Esophagus muscularis mucosa (tissue), 4 donors: ENCODE results near the gene FRY. TPM values are rescaled to one million over a fixed set of nuclear protein-coding genes. Genes with fewer than 3 reads are reported as not detected.
"Not testable (repeated sequence)": the region's sequence is repeated elsewhere in the genome, so short reads cannot be mapped to it uniquely, and the experiment has no call there.

ENCODE experiments used
- DNase-seq: peaks from one replicate; pipeline ENCODE4 v3.0.0-alpha.2; 2017; ENCODE audit errors: extremely low spot score
- H3K27ac ChIP-seq, 4 donors: fragments of 200-600 bp; sonication (generic); replicated peaks in 1 of 4; 1 replicate in 3 of 4; 2 replicates in 1 of 4; pipeline ENCODE4 v1.5.1; 2016 to 2019; ENCODE audit warnings: mild to moderate bottlenecking in 1 of 4
- H3K27me3 ChIP-seq, 4 donors: fragments of 200-600 bp; sonication (generic); one replicate each; pipeline versions ENCODE4 v1.5.1 to v1.6.0; 2016 to 2019
- H3K36me3 ChIP-seq, 4 donors: fragments of 200-600 bp; sonication (generic); one replicate each; pipeline ENCODE4 v1.5.1; 2016 to 2019
- H3K4me1 ChIP-seq, 4 donors: fragments of 200-600 bp; sonication (generic); one replicate each; pipeline ENCODE4 v1.5.1; 2016 to 2019
- H3K4me3 ChIP-seq, 4 donors: fragments of 200-600 bp; sonication (generic); 1 replicate in 2 of 4; 2 replicates in 2 of 4; pipeline ENCODE4 v1.5.1; 2016 to 2019; ENCODE audit warnings: mild to moderate bottlenecking in 4 of 4, moderate library complexity in 1 of 4
- H3K9me3 ChIP-seq, 4 donors: fragments of 200-600 bp; sonication (generic); 1 replicate in 3 of 4; 2 replicates in 1 of 4; pipeline ENCODE4 v1.5.1; 2016 to 2019
- EP300 ChIP-seq: sonication (generic); formaldehyde crosslinking; IDR thresholded peaks from one replicate; pipeline ENCODE4 v1.6.1; 2017; ENCODE audit warnings: antibody characterized with exemption
- POLR2A ChIP-seq: fragments of 450-650 bp; IDR thresholded peaks from one replicate; pipeline ENCODE4 v1.6.1; 2017; ENCODE audit warnings: antibody characterized with exemption, moderate library complexity, mild to moderate bottlenecking, low read depth
- POLR2AphosphoS5 ChIP-seq, 2 donors: sonication (generic); formaldehyde crosslinking; IDR thresholded peaks; one replicate each; pipeline ENCODE4 v1.6.1; 2017; ENCODE audit warnings: antibody characterized with exemption in 2 of 2
- WGBS: methylation state at CpG from one replicate; pipeline ENCODE4 v1.1.5; 2018; 5-methylcytosine and 5-hydroxymethylcytosine counted together
- intact Hi-C: fragments of 100-400 bp; cut with DNase I; formaldehyde crosslinking; loops from one replicate; pipeline ENCODE4 v1.15.1; 2023
- total RNA-seq, 4 donors: library from RNA; depleted of rRNA; stranded (reverse); fragments of >200 nt; gene quantifications; one replicate each; pipeline versions ENCODE4 v1.1.0 to v1.2.1, GENCODE V29; 2016
- TF ChIP-seq, protein P1 (sequence below), 3 experiments: fragments of 200-600 bp in 2 of 3; fragments of 450-650 bp in 1 of 3; sonication (generic) in 2 of 3; IDR thresholded peaks; one replicate each; pipeline ENCODE4 v1.5.1; 2017 to 2019; ENCODE audit warnings: antibody characterized with exemption in 3 of 3, mild to moderate bottlenecking in 2 of 3, moderate library complexity in 1 of 3

Gene FRY
- 100 to 1,000 TPM; 104 to 276 (median 135) TPM for total RNA-seq

DNA sequence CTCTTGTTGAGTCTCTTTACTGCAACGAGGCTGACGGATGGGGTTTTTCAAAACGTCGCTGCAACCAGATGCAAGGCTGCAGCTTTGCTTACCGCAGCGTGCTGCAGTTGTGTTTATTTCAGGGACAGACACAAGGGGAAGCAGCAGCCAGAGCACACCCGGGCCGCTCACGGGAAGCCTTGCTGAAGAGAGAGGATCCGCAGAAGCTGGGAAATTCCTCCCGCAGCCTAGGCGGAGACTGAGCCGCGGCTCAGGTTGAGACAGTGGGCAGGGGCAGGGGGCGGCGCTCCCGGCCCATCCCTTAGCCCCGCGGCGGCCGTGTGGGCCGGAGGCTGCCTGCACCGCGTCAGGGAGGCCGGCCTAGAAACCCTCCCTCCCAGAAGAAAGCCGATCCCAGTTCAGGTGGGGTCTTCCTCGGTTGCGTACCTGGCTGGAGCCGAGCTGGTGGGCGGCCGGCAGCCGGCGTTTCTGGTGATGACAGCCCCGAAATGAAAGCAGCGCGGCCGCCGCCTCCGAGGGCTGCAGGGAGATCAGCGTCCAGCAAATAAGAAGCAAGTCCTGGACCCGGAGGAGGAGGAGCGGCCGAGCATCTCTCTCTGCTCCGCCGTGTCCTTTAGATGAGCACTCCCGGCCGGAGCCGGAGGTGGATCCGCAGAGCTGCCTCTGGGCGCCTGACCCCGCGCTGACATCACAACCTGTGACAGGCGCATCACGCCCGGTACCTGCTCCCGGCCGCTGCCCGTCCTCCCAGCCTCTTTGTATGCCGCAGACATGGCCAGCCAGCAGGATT, at the start of gene FRY:
FRY (plus strand) TSS at position 750 of the 790 bp plus-strand sequence; CDS start at position 772, 22 bp downstream.
- DNase-seq: peak; percentile 93
- Histone ChIP-seq H3K36me3 (no peaks in the 10 kb centered on the region), H3K27ac (peak within 1 kb of the TSS; percentile 83 to 90 (median 88)), H3K4me1 (peaks cover 13 to 29% (median 23%) of the 10 kb centered on the region in 4 donors), H3K27me3 (no peaks in the 10 kb centered on the region), H3K9me3 (no peaks in the 10 kb centered on the region), H3K4me3 (peak within 1 kb of the TSS; percentile 75 to 85 (median 78))
- TF ChIP-seq POLR2A (no peak), POLR2AphosphoS5 (IDR thresholded peaks at IDR 0.05) (peak; percentile 70 to 71)
- TF ChIP-seq, protein P1, sequence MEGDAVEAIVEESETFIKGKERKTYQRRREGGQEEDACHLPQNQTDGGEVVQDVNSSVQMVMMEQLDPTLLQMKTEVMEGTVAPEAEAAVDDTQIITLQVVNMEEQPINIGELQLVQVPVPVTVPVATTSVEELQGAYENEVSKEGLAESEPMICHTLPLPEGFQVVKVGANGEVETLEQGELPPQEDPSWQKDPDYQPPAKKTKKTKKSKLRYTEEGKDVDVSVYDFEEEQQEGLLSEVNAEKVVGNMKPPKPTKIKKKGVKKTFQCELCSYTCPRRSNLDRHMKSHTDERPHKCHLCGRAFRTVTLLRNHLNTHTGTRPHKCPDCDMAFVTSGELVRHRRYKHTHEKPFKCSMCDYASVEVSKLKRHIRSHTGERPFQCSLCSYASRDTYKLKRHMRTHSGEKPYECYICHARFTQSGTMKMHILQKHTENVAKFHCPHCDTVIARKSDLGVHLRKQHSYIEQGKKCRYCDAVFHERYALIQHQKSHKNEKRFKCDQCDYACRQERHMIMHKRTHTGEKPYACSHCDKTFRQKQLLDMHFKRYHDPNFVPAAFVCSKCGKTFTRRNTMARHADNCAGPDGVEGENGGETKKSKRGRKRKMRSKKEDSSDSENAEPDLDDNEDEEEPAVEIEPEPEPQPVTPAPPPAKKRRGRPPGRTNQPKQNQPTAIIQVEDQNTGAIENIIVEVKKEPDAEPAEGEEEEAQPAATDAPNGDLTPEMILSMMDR (IDR thresholded peaks at IDR 0.05): peak in 2 of 3 experiments; percentile 9 to 17
- intact Hi-C loops: loop anchor here (10.0 kb wide), 1 partner anchor 124 kb away; no protein-coding TSS in a partner anchor
- WGBS: under 1% methylated on average over 25 of the region's 59 CpGs

DNA sequence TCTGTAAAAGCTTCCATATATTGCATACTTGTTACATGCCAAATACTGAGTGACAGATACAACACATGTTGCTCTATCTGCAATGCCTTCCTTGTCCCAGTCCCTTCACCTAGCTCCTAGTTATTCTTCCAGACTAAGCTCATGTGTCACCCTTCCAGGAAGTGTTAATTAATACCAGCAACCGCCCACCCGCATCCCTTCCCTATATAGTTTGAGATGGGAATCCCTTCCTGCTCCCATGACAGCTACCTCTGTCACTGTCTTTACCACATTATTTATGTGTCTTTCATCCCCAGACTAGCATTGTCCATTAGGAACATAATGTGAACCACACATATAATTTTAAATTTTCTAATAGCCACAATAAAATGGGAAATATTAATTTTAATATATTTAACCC, 49.5 kb upstream of the FRY start:
- intact Hi-C loops: no loop called here
- no peaks in the 10 kb centered on the region for H3K4me1 ChIP-seq
- TF ChIP-seq POLR2A (no peak), POLR2AphosphoS5 (IDR thresholded peaks at IDR 0.05) (no peak), EP300 (no peak)
- TF ChIP-seq, protein P1 (IDR thresholded peaks at IDR 0.05): no peak
- no peaks in the 10 kb centered on the region for H3K9me3 ChIP-seq
- H3K4me3 ChIP-seq: no peak overlapping the region
- no peaks in the 10 kb centered on the region for H3K27me3 ChIP-seq
- H3K36me3 ChIP-seq: no peaks in the 10 kb centered on the region
- DNase-seq: no peak
- WGBS: 78% methylated on average over 2 of the region's 2 CpGs
- H3K27ac ChIP-seq: no peak overlapping the region

DNA sequence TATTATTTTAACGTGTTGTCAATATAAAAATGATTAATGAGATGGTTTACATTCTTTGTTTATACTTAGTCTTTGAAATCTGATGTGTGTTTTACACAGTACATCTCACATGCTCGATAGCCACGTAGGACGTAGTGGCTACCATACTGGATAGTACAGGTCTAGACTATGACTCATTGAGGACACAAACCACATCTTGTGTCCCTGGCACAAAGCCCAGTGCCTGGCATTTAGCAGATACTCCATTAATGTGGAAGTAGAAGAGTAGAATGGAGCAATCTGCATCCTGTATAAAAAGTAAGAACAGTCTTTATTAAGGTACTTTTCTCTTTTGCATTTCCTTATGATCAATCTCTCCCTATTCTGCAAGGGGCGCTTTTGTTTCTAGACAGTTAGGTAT, 49.0 kb upstream of the FRY start:
- 62% methylated on average over 5 of the region's 5 CpGs for WGBS
- Histone ChIP-seq H3K9me3 (no peaks in the 10 kb centered on the region), H3K36me3 (no peaks in the 10 kb centered on the region), H3K27me3 (no peaks in the 10 kb centered on the region), H3K4me3 (no peak overlapping the region), H3K27ac (no peak overlapping the region), H3K4me1 (no peaks in the 10 kb centered on the region)
- intact Hi-C loops: no loop called here
- DNase-seq: no peak
- no peak for TF ChIP-seq POLR2A
- no peak for TF ChIP-seq POLR2AphosphoS5 (IDR thresholded peaks at IDR 0.05)
- TF ChIP-seq, protein P1 (IDR thresholded peaks at IDR 0.05): no peak
- no peak for TF ChIP-seq EP300

DNA sequence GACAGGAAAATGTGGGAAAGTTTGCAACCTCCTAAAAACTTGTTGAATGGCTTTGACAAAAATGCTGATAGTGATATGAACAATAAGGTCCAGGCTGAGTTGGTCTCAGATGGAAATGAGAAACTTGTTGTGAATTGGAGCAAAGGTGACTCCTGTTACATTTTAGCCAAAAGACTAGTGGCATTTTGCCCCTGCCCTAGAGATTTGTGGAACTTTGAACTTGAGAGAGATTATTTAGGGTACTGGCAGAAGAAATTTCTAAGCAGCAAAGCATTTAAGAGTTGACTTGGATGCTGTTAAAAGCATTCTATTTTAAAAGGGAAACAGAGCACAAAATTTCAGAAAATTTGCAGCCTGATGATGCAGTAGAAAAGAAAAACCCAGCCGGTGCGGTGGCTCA, 47.9 kb upstream of the FRY start:
- H3K27ac ChIP-seq, H3K36me3 ChIP-seq, H3K9me3 ChIP-seq, H3K27me3 ChIP-seq, DNase-seq, H3K4me3 ChIP-seq, intact Hi-C loops, H3K4me1 ChIP-seq: not testable (repeated sequence)
- 96% methylated on average over 2 of the region's 2 CpGs for WGBS

DNA sequence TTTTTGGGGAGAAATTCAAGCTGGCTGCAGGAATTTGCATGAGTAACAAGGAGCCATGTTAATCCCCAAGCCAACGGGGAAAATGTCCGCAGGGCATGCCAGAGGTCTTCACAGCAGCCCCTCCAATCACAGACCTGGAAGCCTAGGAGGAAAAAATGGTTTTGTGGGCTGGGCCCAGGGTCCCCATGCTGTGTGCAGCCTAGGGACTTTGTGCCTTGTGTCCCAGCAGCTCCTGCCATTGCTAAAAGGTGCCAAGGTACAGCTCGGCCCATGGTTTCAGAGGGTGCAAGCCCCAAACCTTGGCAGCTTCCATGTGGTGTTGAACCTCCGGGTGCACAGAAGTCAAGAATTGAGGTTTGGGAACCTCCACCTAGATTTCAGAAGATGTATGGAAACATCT, 47.2 kb upstream of the FRY start:
- H3K36me3 ChIP-seq, H3K4me3 ChIP-seq, intact Hi-C loops, H3K9me3 ChIP-seq, DNase-seq, H3K27me3 ChIP-seq, H3K27ac ChIP-seq, H3K4me1 ChIP-seq: not testable (repeated sequence)
- 98% methylated on average over 4 of the region's 4 CpGs for WGBS
